ENCODE results near the gene GSG1L. TPM values are rescaled to one million over a fixed set of nuclear protein-coding genes. Genes with fewer than 3 reads are reported as not detected.

The GSG1L gene
- total and polyA plus RNA-seq, 12 donors = 0.11 TPM; not detected in 11

DNA sequence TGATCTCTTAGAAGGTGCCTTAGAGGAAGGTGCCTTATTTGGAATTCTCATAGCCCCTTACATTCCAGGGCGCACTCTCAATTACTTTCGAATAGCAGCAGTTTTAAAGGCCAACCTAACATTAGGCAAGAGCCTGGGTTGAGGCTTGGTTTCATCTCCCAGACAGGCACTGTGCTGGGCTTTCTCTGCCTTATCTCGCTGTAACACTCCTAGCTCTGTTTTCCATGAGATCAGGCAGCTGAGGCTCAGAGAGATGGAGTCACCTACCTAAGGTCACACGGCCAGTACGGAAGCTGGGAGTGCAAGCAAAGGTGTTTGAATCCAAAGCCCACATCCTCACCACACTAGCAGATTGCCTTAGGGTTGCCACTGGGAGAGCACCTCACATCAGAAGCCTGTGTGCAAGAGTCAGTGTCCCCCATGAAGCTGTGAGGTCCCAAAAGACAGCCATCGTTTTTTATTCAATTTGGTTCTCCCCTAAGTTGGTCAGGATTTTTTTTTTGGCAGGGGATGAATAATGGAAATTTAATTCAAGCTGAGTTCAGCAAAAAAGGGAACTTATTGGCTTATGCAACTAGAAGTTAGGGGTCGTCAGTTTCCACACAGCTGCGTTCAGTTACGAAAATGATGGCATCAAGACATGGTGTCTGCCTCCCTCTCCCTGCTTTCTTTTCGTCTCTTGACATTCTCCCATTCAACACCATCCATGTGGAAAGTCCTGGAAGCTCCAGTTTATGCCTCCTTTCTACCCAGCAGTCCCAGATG is 307.1 kb downstream of the GSG1L start:
- WGBS, 4 donors = 83 to 93% (median 84%) methylated on average over 9 to 10 of the region's 10 CpGs
- Histone ChIP-seq H3K9me3 (replicated peaks in 1 of 3) (no peaks in the 10 kb centered on the region), H3K36me3 (replicated peaks in 1 of 2) (no peaks in the 10 kb centered on the region), H3K4me1 (replicated peaks in 1 of 2) (no peaks in the 10 kb centered on the region), H3K4me3 (no peak overlapping the region), H3K27me3 (no peaks in the 10 kb centered on the region), H3K27ac (no peak overlapping the region)
- TF ChIP-seq, protein P1, sequence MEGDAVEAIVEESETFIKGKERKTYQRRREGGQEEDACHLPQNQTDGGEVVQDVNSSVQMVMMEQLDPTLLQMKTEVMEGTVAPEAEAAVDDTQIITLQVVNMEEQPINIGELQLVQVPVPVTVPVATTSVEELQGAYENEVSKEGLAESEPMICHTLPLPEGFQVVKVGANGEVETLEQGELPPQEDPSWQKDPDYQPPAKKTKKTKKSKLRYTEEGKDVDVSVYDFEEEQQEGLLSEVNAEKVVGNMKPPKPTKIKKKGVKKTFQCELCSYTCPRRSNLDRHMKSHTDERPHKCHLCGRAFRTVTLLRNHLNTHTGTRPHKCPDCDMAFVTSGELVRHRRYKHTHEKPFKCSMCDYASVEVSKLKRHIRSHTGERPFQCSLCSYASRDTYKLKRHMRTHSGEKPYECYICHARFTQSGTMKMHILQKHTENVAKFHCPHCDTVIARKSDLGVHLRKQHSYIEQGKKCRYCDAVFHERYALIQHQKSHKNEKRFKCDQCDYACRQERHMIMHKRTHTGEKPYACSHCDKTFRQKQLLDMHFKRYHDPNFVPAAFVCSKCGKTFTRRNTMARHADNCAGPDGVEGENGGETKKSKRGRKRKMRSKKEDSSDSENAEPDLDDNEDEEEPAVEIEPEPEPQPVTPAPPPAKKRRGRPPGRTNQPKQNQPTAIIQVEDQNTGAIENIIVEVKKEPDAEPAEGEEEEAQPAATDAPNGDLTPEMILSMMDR (IDR thresholded peaks at IDR 0.05) = no peak
- no peak for TF ChIP-seq POLR2A (IDR thresholded peaks at IDR 0.05)
- DNase-seq = no peak
- intact Hi-C loops (cut with DNase I) = no loop called here

DNA sequence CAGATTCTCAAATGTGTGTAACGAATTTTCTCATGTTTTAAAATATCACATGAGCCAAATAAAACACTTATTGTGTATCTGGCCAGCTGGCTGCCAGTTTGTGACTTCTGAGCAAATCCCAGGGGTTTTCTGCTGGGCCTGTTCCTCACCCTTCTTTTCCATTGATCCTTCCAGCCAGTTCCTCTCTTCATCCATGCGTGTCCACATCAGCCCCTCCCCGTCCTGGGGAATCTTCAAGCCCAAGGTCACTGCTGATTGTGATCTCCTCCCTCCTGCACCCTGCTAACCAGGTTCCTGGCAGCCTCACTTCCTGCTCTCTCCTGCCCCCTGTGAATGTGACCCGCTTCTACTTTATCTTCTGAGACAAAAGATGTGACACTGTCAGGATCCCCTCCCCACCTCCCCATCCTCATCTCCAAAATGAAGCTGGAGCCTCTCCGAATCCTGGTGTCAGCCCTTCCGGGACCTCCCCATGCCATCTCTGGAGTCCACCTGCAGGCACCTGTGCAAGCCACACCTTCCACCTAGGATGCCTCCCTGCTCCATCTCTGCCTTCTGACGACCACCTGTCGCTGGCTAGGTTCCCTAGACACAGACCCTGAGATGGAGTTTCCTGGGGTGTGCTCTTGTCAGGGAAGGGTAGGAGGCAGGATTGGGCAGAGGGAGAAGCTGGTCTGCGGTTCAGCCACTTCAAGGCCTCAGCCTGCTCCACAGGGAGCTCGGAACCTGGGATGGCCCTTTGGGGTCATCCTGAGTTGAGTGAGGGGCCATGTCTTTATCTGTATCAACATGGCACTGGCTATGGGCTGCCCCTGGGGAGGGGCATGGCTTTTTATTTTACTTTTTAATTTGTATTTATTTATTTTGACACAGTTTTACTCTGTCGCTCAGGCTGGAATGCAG is 308.5 kb downstream of the GSG1L start:
- WGBS, 4 donors = 90 to 91% (median 90%) methylated on average over 10 to 11 of the region's 11 CpGs
- TF ChIP-seq, protein P1 (IDR thresholded peaks at IDR 0.05) = no peak
- Histone ChIP-seq H3K27ac (no peak overlapping the region), H3K9me3 (replicated peaks in 1 of 3) (no peaks in the 10 kb centered on the region), H3K27me3 (no peaks in the 10 kb centered on the region), H3K4me3 (no peak overlapping the region), H3K4me1 (replicated peaks in 1 of 2) (no peaks in the 10 kb centered on the region), H3K36me3 (replicated peaks in 1 of 2) (no peaks in the 10 kb centered on the region)
- intact Hi-C loops (cut with DNase I) = no loop called here
- no peak for DNase-seq

DNA sequence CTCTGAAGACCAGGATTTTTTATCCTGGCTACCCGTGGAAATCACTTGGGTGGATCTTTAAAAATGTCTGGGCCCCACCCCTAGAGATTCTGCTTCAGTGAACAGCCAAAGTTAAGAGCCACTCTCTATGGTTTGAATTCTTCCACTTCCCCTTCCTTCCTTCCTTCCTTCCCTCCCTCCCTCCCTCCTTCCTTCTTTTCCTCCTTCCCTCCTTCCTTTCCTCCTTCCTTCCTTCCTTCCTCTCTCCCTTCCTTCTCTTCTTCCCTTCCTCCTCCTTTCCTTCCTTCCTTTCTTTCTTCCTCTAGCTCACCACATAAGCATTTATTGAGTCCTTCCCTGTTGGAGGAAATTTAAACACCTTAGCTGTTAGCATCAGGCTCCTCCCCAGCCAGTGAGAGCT is 310.0 kb downstream of the GSG1L start:
- WGBS, 4 donors = 83 to 93% (median 89%) methylated on average over 1 of the region's 1 CpG

DNA sequence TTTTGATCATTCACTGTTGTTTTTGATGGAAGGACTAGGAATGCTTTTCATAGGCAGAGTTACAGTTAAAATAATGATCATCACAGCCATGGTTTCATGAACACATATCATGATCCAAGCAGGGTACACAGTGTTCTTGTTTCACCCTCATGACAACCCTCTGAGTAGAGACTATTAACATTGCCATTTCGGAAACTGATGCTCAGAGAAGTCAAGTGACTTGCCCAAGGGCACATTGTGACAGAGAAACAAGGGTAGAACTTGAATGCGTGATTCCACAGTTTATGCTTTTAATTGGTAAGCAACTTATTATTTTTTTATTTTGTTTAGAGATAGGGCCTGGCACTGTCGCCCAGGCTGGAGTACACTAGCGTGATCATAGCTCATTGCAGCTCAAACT is 311.3 kb downstream of the GSG1L start:
- no peaks in the 10 kb centered on the region for H3K27me3 ChIP-seq
- H3K9me3 ChIP-seq (replicated peaks in 1 of 3) = no peaks in the 10 kb centered on the region
- intact Hi-C loops (cut with DNase I) = no loop called here
- 95 to 99% (median 96%) methylated on average over 4 of the region's 4 CpGs for WGBS, 4 donors
- no peak overlapping the region for H3K27ac ChIP-seq
- H3K4me3 ChIP-seq = no peak overlapping the region
- DNase-seq = no peak
- TF ChIP-seq, protein P1 (IDR thresholded peaks at IDR 0.05) = no peak
- TF ChIP-seq POLR2A (IDR thresholded peaks at IDR 0.05) = no peak
- no peaks in the 10 kb centered on the region for H3K4me1 ChIP-seq (replicated peaks in 1 of 2)
- no peaks in the 10 kb centered on the region for H3K36me3 ChIP-seq (replicated peaks in 1 of 2)

More for the DNA sequence above, 310.0 kb downstream of the GSG1L start:
- Histone ChIP-seq H3K4me1 (replicated peaks in 1 of 2) (no peaks in the 10 kb centered on the region), H3K27ac (no peak overlapping the region), H3K4me3 (no peak overlapping the region), H3K27me3 (no peaks in the 10 kb centered on the region), H3K36me3 (replicated peaks in 1 of 2) (no peaks in the 10 kb centered on the region), H3K9me3 (replicated peaks in 1 of 3) (no peaks in the 10 kb centered on the region)
- no peak for DNase-seq
- TF ChIP-seq, protein P1 (IDR thresholded peaks at IDR 0.05) = no peak
- TF ChIP-seq POLR2A (IDR thresholded peaks at IDR 0.05) = no peak
- intact Hi-C loops (cut with DNase I) = no loop called here

Data from adrenal gland (tissue), 12 donors.